ENCODE results near the gene PHF3.

GRCh38 chr6:63610944-63611343, 24.7 kb upstream of the PHF3 start:
- TF ChIP-seq CTCF (conservative IDR thresholded peaks at IDR 0.05; ENCODE audit: low read depth, low read length), result no peak
- TF ChIP-seq EZH2phosphoT487 (IDR thresholded peaks at IDR 0.05; ENCODE audit: borderline replicate concordance, low read length), result no peak
- no peak for TF ChIP-seq EZH2 (IDR thresholded peaks at IDR 0.05; ENCODE audit: low read length, unreplicated experiment)

Measured in PC-3 (cell line).